T-helper 22 cell (primary cell): ENCODE measurements around the gene GULP1.
"Not testable (repeated sequence)": the region's sequence is repeated elsewhere in the genome, so short reads cannot be mapped to it uniquely, and the experiment has no call there.

Experiments used
- DNase-seq: peaks from one replicate; pipeline ENCODE4 v3.0.0-alpha.2; 2020; ENCODE audit warnings: low read depth

GULP1 gene

DNA sequence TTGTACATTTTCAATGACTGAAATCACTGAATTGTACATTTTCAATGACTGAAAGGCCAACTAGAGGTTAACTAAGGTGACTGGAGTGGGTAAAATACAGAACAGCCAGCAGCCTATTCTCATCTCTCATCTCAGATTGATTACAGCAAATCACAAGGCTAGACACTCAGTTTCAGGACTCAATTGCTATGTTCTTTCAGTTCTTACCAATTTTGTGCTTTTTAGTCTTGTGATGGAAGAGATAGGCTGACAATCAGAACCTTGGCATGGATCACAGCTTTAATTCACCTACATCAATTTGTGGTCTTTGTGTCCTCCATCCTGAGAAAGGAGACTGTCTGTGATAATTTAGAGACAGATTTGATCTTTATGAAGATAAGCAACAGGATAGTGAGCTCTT, 124.7 kb downstream of the GULP1 start:
- DNase-seq = no peak

DNA sequence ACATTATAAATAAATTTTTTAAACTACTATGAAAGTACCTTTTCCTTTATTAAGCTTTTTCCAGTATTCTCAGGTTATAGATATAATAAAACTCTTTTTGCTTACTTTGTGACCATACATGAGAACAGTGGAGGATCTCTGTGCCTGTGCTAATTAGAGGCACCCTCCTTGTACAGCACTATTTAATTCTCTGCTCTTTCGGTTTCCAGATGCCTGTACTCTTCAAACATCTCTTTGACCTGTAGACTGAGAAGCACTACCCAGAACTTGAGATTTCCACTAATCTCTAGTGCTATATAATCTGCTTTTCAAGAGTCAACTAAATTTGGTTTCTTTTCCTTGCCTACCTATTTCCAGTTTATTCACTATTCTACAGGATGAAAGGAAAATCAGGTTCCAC, 131.1 kb downstream of the GULP1 start:
- DNase-seq = no peak

DNA sequence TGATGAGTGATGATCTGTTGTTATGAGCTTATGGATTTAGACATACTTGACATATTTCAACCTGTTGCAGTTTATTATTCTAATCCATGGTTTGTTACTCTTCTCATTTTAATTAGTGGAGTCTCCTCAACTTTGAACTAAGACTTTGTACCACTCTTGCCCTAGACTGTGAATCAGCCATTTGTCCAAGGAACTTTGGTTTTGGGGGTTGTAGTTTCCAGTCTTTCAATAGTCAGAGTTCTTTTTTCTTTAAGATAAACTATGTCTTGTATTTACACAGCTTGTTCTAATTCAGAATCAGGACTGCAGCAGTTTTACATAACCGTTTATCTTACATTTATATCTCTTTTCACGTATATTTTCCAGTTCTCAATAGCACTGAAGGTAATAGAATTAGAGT, 133.6 kb downstream of the GULP1 start:
- no peak for DNase-seq

DNA sequence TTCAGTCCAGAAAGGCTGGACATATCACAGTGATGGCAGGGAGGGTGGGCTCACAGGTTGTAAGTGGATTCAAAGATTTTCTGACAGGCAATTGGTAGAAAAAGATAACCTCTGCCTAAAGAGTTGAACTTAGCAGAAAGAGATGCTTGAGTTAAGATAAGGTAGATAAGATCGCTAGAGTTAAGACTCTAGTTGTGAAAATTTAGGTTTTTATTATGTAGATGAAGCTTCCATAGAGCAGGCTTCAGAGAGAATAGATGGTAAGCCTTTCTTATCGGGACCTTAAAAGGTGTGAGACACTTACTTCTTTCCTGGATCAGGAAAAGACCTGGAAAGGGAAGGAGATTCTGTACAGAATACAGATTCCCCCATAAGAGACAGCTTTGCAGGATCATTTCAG, 134.4 kb downstream of the GULP1 start:
- no peak for DNase-seq

DNA sequence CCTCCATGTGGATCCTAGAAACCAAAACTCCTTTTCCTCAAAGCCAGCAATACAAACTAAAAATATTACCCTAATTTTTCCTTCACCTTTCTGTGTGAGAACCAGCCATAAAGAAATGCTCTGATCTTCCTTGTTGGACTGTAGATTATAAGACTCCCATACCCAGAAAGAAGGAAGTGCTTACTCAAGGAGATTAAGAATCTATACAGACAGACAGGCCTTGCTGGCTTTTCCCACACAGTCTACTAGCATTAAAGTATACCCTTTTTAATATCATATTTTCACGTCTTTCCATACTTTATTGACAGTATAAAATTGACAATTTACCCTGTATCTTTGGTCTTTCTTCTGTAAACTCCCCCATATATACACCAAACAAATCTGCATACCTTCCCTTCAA, 139.0 kb downstream of the GULP1 start:
- no peak for DNase-seq

DNA sequence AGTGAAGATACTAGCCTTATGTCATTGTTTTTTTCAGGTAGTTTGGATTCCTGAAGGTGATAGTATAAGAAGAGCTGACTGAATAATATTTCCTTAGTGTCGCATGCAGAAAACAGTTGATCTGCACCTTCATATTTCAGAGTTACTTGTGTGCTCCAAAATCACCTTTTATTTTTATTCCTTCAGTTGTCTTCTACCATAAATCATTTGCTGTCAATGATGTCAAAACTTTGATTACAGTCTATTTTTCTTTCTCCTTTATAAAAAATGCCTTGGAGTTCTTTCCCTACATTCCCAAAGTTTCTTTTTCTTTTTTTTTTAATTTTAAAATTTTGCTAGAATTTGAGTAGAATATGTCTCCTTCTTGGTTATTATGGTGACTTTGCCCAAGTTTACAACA, 142.3 kb downstream of the GULP1 start:
- no peak for DNase-seq

DNA sequence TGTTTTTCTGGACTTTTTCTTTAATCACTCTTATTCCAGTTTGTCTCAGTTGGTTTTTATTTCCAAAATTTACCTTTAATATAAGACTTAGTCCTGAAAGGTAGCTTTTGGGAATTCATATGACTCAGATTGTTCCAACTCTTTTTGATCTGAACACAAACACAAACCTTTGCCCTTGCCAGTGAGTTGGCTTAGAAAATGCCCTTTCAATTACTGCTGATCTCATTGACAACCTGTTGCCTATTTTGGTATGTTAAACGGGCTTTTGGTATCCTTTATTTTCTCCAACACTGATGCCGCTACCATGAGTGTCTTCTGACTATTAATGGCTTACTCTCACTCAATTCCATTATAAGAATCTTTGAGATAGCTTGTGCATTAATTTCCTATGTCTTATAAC, 143.4 kb downstream of the GULP1 start:
- DNase-seq = no peak

DNA sequence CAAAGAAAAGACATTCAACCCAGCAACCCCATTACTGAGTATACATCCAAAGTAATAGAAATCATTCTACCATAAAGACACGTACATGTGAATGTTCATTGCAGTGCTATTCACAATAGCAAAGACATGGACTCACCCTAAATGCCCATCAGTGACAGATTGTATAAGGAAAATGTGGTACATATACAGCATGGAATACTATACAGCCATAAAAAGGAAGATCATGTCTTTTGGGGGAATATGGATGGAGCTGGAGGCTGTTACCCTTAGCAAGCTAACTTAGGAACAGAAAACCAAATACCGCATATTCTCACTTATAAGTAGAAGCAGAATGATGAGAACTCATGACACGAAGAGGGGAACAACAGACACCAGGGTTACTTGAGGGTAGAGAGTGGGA, 145.9 kb downstream of the GULP1 start:
- no peak for DNase-seq

DNA sequence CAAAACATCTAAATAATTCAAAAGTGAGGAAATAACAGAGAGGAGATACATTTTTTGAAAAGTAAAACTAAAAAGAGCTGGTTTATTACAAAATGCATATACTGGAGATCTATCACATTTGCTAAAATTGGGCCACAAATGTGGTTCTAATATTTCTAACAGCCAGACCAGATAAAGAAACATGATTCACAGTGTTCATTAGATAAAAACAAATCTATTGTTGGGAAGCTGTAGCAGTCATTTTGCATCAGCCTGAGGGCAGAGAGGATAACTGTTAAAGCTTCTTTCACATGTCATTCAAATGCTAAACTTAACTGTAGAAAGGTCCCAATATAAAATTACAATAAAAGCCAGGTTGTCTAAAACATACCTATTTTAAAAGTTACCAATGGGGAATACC, 148.3 kb downstream of the GULP1 start:
- no peak for DNase-seq

DNA sequence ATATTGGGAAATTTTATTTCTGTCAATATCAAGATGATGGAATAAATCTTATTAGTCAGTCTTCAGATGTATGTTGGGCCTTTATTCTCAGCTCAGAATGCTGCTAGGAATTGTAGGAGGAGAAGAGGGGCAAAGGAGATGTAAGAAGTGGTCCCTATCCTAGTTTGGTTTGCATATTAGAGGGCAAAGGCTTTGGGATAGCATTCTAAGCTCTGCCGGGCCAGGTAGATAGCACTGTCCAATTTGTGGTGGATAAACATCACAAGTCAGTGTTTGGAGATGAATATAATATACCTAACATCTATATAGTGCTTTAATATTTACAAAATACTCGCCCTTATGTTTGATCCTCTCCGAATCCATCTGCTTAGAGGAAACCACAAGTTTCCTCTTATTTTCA, 149.2 kb downstream of the GULP1 start:
- no peak for DNase-seq

DNA sequence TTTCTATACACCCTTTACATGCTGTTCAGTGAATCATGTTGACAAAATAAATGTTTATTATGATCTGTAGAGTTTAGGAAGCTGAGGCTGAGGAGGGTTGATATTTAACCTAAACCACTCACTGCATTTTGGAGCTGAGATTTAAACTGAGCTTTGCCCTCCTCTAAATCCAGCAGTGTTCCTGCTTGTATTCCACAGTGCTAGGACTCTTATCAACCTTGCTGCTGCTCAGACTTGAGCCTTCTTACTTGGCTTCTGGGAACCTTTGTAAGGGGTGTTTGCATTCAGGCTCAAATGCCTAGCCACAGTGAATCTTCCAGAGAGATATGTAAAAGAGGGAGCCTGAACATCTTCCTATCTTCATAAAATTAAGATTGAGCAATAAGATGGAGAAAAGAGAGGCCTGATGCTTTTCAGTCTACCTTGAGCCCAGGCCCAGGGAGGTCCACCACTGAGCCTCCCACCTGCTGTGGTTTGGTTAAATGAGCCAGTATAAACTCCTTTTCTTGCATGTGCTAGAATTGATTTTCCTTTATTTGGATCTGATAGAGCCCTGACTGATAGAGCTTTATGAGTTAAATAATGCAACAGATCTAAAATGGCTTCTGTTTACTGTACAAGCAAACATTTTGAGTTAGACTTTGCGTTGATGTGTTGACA, 149.7 kb downstream of the GULP1 start:
- no peak for DNase-seq

DNA sequence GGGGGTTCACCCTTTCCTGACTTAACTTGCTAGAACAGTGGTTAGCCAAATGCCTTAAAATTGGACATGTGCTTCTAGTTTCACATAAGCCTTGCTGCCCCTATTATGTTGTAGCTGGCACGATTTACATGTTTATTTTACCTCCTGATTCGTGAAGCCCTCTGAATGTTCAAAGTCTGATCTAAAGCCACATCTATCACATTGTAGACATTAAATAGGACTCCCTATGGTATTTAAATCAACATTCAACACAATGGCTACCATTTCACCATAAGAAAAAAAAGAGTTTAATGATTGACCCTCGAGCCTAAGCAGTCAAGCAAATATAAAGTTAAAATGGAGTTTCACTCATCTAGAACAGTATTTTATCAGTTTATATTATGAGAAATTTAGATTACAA, 151.5 kb downstream of the GULP1 start:
- DNase-seq = no peak

DNA sequence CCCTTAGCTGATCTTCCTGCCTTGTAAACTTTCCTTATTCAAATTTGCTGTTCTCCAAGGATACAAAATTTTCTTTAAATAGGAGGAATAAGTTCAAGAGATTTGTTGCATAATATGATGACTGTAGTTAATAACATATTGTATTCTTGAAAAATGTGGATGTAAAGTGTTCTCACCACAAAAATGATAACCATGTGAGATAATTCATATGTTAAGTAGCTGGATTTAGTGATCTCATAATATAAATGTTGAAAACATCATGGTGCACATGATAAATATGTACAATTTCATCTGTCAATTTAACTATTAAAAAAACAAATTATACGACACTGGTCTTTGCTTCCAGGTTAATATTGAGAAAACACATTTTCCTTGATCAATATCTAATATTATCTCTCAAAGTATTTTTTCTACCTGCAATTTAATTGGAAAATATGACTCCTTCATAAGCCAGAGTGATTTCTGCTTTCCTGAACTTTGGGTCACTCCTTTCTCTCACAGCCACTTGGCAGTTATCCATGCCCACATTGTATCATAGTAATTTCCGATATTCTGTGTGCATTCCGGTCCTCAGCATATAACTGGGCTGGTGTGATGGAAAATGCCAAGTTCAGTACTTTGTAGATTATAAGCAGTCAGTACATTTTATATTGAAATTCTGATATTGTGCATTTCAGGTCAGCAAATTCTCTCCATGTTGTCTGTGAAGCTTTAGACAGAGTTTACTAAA, 152.6 kb downstream of the GULP1 start:
- no peak for DNase-seq

DNA sequence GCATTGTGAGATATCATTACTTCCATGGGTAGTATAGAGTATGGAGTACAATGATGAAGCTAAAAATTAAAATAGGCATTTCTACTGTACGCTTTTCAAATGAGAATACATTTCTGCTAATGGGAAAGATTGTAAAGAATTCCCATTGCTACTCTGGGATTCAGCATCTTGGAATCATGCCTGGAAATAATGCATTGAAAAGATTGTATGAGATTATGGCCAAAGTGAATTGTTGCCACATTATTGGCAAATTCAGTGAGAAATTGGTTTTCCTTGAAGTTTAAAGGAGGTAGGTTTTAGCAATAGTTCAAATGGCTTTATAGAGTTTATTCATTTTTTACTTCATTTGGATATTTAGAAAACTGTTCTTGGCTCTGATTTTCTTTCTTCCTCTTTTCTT, 157.9 kb downstream of the GULP1 start:
- no peak for DNase-seq

DNA sequence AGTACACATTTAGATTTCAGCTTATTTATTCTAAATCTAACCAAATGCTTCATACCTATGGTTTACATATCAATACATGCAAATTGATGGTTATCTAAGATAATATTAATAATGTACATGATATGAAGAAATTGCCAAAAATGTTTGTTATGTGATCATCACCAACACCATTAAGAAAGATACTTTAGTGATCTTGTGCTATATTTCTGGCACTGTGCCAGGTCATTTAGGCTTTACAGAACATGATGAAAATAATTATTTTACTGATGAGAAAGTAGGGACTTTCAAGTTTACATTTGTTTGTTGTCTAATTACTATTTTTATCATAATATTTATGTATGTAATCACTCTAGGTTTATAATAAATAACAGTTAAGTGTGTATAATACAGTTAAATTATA, 158.3 kb downstream of the GULP1 start:
- no peak for DNase-seq

DNA sequence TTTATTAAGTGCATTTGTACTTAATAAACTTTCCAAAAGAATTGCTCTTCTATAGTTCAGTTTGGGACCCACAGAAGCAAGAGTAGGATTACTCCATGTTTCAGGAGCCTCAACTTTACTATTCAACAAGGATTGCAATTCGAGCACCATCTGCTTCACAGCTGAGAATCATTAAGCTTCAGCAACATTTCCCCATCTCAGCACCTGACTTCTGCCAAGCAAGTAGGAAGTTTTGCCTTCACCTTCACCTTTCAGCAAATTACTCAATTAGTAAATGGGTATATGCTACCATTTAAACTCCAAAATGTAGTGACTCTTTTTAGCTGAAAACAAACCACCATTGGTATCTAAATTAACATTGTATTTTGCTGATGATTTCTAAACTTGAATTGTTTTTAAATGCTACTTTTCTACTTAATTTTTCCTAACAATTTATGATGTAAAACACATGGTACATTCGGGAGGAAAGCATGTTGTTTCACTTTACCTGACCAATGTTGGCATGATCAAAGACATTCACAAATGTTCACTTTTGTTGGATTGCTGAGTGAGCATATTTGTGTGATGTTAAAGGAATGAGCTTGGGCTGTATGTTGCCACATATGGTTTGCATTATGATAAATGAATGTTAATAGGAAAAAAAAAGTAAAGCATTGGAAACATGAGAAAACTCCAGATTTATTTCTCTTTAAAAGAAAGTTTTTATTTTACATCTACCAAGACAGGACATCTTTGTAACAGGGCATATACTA, 159.2 kb downstream of the GULP1 start:
- DNase-seq = no peak

DNA sequence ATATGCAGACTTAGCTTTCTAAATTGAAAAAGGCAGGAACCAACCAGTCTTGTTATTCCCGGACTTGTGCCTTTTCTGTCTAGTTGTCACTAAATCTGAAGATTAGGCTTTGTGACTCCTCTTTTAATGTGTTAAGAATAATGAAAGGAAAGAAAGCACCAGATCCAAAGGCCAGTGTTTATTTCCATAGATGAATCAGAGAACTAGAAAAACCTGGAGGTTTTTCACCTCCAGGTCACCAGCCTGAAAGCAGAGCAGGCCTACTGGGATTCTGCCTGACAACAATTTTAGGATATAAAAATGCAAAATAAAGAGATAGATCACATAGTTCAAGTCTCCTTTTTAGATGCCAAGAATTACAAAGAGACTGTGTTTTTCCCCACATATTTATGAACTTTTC, 160.4 kb downstream of the GULP1 start:
- no peak for DNase-seq

DNA sequence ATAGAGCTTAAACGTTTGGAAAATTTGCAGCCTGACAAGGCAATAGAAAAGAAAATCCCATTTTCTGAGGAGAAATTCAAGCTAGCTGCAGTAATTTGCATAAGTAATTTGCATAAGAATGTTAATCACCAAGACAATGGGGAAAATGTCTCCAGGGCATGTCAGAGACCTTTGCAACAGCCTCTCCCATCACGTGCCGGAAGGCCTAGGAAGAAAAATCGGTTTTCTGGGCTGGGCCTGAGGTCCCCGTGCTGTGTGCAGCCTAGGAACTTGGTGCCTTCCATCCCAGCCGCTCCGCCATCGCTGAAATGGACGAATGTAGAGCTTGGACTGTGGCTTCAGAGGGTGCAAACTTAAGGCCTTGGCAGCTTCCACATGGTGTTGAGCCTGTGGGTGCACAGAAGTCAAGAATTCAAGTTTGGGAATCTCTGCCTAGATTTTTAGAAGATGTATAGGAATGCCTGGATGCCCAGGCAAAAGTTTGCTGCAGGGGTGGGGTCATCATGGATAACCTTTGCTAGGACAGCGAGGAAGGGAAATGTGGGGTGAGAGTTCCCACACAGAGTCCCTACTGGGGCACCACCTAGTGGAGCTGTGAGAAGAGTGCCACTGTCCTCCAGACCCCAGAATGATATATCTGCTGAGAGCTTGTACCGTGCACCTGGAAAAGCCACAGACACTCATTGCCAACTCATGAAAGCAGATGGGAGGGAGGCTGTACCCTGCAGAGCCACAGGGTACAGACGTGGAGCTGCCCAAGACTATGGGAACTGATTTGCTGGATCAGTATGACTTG, 164.6 kb downstream of the GULP1 start:
- no peak for DNase-seq

DNA sequence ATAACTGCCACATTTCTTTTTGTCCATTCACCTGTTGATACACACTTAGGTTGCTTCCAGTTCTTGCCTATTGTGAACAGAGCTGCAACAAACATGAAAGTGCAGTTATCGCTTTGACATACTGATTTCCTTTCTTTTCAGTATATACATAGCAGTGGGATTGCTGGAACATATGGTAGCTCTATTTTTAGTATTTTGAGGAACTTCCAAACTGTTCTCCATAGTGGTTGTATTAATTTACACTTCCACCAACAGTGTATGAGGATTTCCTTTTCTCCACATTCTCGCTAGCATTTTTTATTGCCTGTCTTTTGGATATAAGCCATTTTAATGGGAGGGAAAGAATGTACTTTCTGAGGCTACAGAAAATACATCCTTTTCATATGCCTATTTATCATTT, 167.4 kb downstream of the GULP1 start:
- no peak for DNase-seq

DNA sequence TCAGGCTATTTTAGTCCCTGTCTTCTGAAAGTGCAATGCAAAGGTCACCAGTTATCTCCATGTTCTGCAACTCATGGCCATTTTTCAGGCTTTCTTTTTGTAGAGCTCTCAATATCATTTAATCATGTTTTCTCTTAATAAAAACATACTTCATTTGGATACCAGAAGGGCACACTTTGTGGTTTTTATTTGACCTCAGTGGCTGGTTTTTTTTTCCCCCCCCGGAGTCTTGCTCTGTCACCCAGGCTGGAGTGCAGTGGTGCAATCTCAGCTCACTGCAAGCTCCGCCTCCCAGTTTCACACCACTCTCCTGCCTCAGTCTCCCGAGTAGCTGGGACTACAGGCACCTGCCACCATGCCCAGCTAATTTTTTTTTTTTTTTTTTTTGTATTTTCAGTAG, 174.4 kb downstream of the GULP1 start:
- not testable (repeated sequence) for DNase-seq

DNA sequence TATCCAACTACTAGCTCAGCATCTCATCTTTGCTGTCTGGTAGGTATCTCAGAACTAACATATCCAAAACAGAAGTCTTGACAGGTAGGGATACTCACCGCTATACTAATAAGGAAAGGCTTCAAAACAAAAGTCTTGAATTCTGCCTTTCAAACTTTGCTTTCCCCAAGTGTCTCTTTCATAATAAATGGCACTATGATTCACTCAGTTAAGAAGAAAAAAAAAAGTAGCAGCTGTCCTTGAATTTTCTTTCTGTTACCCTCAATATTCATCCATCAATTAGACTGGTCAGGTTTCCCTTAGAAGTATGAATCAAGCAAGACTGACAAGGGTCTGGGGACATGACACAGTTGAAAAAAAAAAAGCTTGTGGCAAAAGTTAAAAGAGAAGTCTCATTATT, 175.1 kb downstream of the GULP1 start:
- no peak for DNase-seq

DNA sequence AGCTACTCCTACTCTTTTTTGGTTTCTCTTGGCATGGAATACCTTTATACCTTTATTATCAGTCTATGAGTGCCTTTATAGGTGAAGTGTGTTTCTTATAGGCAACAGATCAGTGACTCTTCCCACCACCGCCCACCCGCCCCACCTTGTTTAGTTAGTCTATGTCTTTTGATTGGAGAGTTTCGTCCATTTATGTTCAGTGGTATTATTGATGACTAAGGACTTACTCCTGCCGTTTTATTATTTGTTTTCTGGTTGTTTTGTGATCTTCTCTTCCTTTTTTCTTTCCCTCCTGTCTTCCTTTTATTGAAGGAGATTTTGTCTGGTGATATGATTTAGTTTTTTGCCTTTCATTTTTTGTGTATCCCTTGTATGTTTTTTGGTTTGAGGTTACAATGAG, 179.5 kb downstream of the GULP1 start:
- DNase-seq = no peak

DNA sequence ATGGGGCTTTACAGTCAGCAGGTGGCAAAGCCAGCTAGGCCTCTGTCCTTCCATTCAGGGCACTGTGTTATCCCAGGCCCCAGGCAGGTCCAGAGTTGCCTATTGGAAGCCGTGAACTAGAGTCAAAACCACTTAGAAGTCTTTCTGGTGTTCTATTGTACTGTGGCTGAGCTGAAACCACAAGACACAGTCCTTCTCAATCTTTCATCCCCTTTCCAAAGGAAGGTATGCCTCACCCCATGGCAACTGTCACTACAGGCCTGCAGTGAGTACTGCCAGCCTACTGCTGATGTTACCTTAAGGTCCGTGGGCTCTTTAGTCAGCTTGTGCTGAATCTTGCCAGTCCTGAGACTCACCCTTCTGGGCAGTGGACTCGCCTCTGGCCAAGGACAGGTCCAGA, 181.6 kb downstream of the GULP1 start:
- DNase-seq = no peak
